ENCODE measurements around the gene MAPRE2. TPM values are rescaled to one million over a fixed set of nuclear protein-coding genes. Genes with fewer than 3 reads are reported as not detected.

MAPRE2 gene
- total and polyA plus RNA-seq, 4 donors, result 12.5 to 57.8 (median 19.8) TPM

DNA sequence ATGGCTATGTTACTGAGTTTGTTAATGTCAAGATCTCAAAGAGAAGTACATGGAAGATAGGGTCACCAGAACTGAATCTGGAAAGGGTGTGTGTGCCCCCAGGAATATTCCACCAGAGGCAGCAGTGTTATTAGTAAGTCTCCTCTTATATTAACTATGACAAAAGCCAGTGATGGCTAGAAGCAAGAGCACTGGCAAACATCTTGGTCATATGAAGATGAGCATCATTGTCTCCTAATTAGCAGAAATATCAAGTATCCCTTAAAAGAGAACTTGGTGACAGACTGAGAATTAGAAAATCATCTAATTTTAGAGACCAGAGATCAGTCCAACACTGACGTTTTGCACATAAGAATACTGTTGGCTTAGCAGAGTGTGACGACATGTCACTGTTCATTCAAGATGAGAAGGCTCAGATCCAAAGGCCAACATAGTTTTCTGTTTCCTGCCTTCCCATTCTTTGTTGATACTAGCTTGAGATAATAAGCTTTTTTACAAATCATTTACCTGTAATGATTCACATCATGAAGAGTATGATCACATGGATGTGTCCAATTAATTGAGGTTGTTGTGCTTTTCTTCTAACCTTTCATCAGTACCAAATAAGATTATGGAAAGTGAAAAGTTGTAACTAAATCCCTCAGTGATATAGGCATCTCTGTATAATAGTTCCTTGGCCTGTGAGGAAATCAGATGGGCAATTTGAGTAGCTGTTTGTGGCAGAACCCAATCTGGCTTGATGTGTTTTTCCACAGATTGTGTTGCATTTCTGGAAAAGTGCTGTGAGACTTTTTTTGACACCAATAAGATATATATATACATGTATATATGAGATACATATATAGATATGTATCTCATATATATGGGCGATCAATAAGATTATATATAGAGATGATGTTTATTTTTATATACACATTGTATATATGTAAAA, 44.5 kb downstream of the MAPRE2 start:
- ATAC-seq (ENCODE audit: insufficient read depth, low FRiP score), result no peak

DNA sequence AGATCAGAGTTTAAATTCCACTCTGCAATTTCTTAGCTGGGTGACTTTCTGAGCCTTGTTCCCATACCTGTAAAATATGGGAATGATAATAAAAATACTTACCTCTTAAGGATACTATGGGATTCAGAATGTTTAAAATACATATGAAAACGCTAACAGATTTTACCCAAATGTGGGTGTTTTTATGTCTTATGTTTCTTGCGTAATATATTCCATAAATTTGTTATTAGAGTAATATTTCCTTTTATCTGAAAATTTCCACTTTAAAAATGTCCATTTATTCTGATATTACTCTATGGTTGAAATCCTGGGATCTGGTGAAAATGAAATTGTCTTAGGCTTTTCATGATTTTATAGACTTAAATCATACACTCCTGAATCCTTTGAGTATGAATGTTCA, 45.5 kb downstream of the MAPRE2 start:
- TF ChIP-seq, protein P1, sequence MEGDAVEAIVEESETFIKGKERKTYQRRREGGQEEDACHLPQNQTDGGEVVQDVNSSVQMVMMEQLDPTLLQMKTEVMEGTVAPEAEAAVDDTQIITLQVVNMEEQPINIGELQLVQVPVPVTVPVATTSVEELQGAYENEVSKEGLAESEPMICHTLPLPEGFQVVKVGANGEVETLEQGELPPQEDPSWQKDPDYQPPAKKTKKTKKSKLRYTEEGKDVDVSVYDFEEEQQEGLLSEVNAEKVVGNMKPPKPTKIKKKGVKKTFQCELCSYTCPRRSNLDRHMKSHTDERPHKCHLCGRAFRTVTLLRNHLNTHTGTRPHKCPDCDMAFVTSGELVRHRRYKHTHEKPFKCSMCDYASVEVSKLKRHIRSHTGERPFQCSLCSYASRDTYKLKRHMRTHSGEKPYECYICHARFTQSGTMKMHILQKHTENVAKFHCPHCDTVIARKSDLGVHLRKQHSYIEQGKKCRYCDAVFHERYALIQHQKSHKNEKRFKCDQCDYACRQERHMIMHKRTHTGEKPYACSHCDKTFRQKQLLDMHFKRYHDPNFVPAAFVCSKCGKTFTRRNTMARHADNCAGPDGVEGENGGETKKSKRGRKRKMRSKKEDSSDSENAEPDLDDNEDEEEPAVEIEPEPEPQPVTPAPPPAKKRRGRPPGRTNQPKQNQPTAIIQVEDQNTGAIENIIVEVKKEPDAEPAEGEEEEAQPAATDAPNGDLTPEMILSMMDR (IDR thresholded peaks at IDR 0.05; ENCODE audit: control extremely low read depth, extremely low read depth), result no peak
- H3K36me3 ChIP-seq (ENCODE audit: control insufficient read depth in 4 of 4, insufficient read depth in 4 of 4, low read length in 4 of 4), result peaks cover 0 to 1% (median 0%) of the 10 kb centered on the region in 4 donors
- no peak overlapping the region for H3K9ac ChIP-seq (ENCODE audit: insufficient read depth in 1 of 2, low read length in 2 of 2)
- no peaks in the 10 kb centered on the region for H3K27me3 ChIP-seq (ENCODE audit: control insufficient read depth in 3 of 3, insufficient read depth in 3 of 3, low read length in 2 of 3)
- no peak overlapping the region for H3K4me3 ChIP-seq
- 96 to 100% methylated on average over 2 of the region's 2 CpGs for WGBS, 2 donors
- ATAC-seq (ENCODE audit: insufficient read depth, low FRiP score), result no peak
- H3K9me3 ChIP-seq (ENCODE audit: control insufficient read depth in 4 of 4, insufficient read depth in 3 of 4, low read length in 3 of 4), result no peaks in the 10 kb centered on the region
- DNase-seq, result no peak
- H3K4me1 ChIP-seq (ENCODE audit: control insufficient read depth in 5 of 5, insufficient read depth in 5 of 5, low read length in 5 of 5), result peaks cover 0 to 31% (median 2%) of the 10 kb centered on the region in 5 donors
- H3K27ac ChIP-seq (ENCODE audit: low read depth in 1 of 2, low read length in 1 of 2), result peak overlapping the region in 1 of 2 donors; percentile 6

More for the DNA sequence above, 44.5 kb downstream of the MAPRE2 start:
- Histone ChIP-seq H3K9me3 (ENCODE audit: control insufficient read depth in 4 of 4, insufficient read depth in 3 of 4, low read length in 3 of 4) (no peaks in the 10 kb centered on the region), H3K9ac (ENCODE audit: insufficient read depth in 1 of 2, low read length in 2 of 2) (no peak overlapping the region), H3K4me3 (no peak overlapping the region), H3K4me1 (ENCODE audit: control insufficient read depth in 5 of 5, insufficient read depth in 5 of 5, low read length in 5 of 5) (peaks cover 0 to 33% (median 2%) of the 10 kb centered on the region in 5 donors), H3K27me3 (ENCODE audit: control insufficient read depth in 3 of 3, insufficient read depth in 3 of 3, low read length in 2 of 3) (no peaks in the 10 kb centered on the region), H3K27ac (ENCODE audit: low read depth in 1 of 2, low read length in 1 of 2) (peak overlapping the region in 1 of 2 donors; percentile 85), H3K36me3 (ENCODE audit: control insufficient read depth in 4 of 4, insufficient read depth in 4 of 4, low read length in 4 of 4) (peaks cover 0 to 1% (median 0%) of the 10 kb centered on the region in 4 donors)
- DNase-seq, result peak in 1 of 3 donors; percentile 35
- TF ChIP-seq, protein P1 (IDR thresholded peaks at IDR 0.05; ENCODE audit: control extremely low read depth, extremely low read depth), result no peak
- WGBS, 2 donors, result 67% methylated on average over 3 of the region's 3 CpGs

DNA sequence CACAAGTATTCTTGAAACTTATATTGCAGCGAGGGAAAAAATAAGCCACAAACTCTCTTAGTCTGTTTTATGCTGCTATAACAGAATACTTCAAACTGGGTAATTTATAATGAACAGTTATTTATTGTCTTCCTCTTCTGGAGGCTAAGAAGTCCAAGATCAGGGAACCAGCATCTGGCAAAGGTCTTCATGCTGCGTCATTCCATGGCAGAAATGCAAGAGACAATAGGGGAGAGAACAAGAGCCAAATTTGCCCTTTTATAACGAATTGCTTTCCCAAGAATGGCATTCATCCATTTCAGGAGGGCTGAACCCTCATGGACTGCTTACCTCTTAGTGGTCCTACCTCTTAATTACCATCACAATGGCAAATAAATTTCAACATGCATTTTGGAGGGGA, 46.5 kb downstream of the MAPRE2 start:
- Histone ChIP-seq H3K9ac (ENCODE audit: insufficient read depth in 1 of 2, low read length in 2 of 2) (no peak overlapping the region), H3K4me1 (ENCODE audit: control insufficient read depth in 5 of 5, insufficient read depth in 5 of 5, low read length in 5 of 5) (peaks cover 0 to 31% (median 2%) of the 10 kb centered on the region in 5 donors)
- TF ChIP-seq, protein P1 (IDR thresholded peaks at IDR 0.05; ENCODE audit: control extremely low read depth, extremely low read depth), result no peak

More for the DNA sequence above, 46.5 kb downstream of the MAPRE2 start:
- Histone ChIP-seq H3K36me3 (ENCODE audit: control insufficient read depth in 4 of 4, insufficient read depth in 4 of 4, low read length in 4 of 4) (peaks cover 0 to 1% (median 0%) of the 10 kb centered on the region in 4 donors), H3K4me3 (no peak overlapping the region), H3K9me3 (ENCODE audit: control insufficient read depth in 4 of 4, insufficient read depth in 3 of 4, low read length in 3 of 4) (no peaks in the 10 kb centered on the region), H3K27ac (ENCODE audit: low read depth in 1 of 2, low read length in 1 of 2) (peak overlapping the region in 1 of 2 donors; percentile 74), H3K27me3 (ENCODE audit: control insufficient read depth in 3 of 3, insufficient read depth in 3 of 3, low read length in 2 of 3) (no peaks in the 10 kb centered on the region)
- no peak for DNase-seq
- ATAC-seq (ENCODE audit: insufficient read depth, low FRiP score), result no peak
- WGBS, 2 donors, result 65 to 73% methylated on average over 3 of the region's 3 CpGs
